H7 (cell line): ENCODE data around the gene S100A4. TPM values are rescaled to one million over a fixed set of nuclear protein-coding genes. Genes with fewer than 3 reads are reported as not detected.

Experiments
- DNase-seq: peaks from one replicate; pipeline ENCODE4 v3.0.0; 2012
- H3K27me3 ChIP-seq: 2 replicates; pipeline ENCODE4 v1.6.0; 2011; ENCODE audit warnings: mild to moderate bottlenecking, low read length; ENCODE audit not compliant: control insufficient read depth, insufficient read depth
- H3K36me3 ChIP-seq: replicated peaks from 2 replicates; pipeline ENCODE4 v1.5.1; 2011; ENCODE audit warnings: low read length; ENCODE audit not compliant: control insufficient read depth, insufficient read depth
- H3K4me3 ChIP-seq: 2 replicates; pipeline ENCODE4 v1.5.1; 2011; ENCODE audit warnings: low read depth, mild to moderate bottlenecking, control low read depth, low read length, moderate library complexity; ENCODE audit not compliant: insufficient read depth
- total RNA-seq: library from RNA; depleted of rRNA; stranded (reverse); fragments of >200 nt; shearing (Covaris generic); gene quantifications from 2 replicates; pipeline ENCODE4 v1.2.3, GENCODE V29; 2014

The S100A4 gene
- total RNA-seq, 1 experiment from 2014 or later = 17.3 TPM

DNA sequence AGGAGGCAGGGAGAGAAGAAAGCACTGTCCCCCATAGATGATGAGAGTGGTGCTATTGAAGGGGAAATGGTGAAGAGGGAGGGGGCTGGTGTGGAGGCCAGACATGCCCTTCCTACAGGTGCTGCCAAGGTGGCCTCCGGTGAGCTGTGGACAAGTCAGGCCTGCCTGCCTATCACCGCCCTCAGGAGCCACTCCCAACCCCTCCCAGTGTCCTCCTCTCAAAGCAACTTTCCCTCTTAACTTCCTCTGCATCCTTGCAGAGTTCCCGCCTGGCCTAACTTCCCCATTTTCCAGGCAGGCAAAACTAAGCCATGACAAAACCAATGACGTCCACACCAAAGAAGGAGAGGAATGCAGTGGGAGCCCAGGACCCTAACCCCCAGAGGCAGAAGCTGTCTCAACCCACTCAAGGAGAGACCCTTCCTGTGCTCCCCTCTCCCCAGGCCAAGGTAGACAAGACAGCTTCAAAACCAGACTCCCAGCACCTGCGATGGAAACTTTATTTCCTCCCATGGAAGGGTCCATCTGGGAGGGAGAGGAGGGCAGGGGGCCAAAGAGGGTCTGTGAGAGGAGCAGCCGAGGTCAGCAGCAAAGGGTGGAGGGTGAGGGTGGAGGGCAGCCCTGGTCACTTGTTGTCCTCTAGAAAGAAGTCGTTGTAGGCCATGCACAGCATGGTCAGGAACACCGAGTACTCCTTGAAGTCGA lies 8.8 kb downstream of the S100A4 start:
- Histone ChIP-seq H3K27me3 (peaks cover 3% of the 10 kb centered on the region; the same call in 1 of the 2 replicates), H3K4me3 (no peak overlapping the region), H3K36me3 (no peaks in the 10 kb centered on the region)
- no peak for DNase-seq

- H3K27me3 ChIP-seq = peaks cover 3% of the 10 kb centered on the region; the same call in 1 of the 2 replicates
- H3K4me3 ChIP-seq = peak overlapping the region; percentile 48; the same call in 1 of the 2 replicates
- no peaks in the 10 kb centered on the region for H3K36me3 ChIP-seq
- peak; percentile 63 for DNase-seq
Observed at GRCh38 chr1:153536012-153536670, 9.5 kb downstream of the S100A4 start.

DNA sequence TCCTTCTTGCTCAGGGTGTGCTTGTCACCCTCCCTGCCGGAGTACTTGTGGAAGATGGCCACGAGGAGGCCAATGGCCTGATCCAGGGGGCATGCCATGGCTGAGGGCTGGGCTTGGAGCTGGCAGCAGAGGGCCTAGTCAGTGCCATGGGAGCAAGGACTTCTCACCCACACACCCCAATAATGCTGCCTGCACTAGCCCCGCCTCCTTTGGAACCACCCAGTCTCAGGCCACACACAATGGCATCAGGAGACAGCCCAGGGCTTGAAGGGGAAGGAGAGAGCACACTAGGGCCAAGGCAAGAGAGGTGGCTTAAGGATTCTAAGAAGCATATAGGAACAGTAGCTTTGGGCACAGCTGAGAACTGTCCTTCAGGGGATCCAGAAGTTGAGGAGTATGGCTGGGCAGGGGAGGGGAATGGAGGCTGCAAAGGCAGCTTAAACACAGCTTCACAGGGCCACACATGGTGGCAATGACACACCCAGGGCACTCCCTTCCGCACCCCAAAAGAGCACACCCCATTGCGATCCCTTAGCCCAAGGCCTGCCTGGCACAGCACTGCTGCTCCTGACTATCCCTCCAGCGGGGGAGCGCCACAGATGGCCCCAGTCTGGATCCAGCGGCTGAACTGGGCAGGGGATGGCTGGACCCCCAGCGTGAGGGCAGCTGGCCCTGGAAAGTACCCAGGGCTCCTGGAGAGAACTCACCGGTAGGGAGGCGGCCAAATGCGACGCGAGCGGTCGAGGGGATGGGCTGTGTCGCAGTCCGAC lies 10.2 kb downstream of the S100A4 start, which contains the start of gene S100A6:
S100A6 (minus strand) TSS at position 750 of the 770 bp plus-strand sequence; CDS start at position 98, 652 bp downstream.
- Histone ChIP-seq H3K27me3 (peaks cover 3% of the 10 kb centered on the region; the same call in 1 of the 2 replicates), H3K4me3 (peak within 1 kb of the TSS; percentile 48; the same call in 1 of the 2 replicates), H3K36me3 (no peaks in the 10 kb centered on the region)
- DNase-seq = peak; percentile 56

DNA sequence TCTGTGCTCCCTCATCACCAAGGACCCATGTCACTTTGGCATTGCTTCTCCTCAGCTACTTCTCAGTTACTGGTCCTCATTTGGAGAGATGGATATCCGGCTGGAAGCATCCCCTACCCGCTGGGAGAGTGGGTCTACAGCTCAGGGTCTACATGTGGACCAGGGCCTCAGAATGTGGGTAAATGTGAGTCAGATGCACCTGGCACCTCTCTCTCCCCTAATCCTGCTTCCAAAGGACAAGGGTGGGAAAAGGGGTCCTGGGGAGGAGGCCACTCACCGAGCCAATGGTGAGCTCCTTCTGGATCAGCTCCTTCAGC lies 10.7 kb downstream of the S100A4 start:
- no peak for DNase-seq
- H3K4me3 ChIP-seq = no peak overlapping the region
- no peaks in the 10 kb centered on the region for H3K36me3 ChIP-seq
- peaks cover 3% of the 10 kb centered on the region; the same call in 1 of the 2 replicates for H3K27me3 ChIP-seq

GRCh38 chr1:153534226-153534924 lies 11.2 kb downstream of the S100A4 start:
- no peak for DNase-seq
- no peaks in the 10 kb centered on the region for H3K36me3 ChIP-seq
- no peak overlapping the region for H3K4me3 ChIP-seq

GRCh38 chr1:153533689-153534201 lies 11.9 kb downstream of the S100A4 start:
- DNase-seq = peak; percentile 31
- H3K4me3 ChIP-seq = no peak overlapping the region

More at GRCh38 chr1:153534226-153534924, 11.2 kb downstream of the S100A4 start:
- H3K27me3 ChIP-seq = peaks cover 3% of the 10 kb centered on the region; the same call in 1 of the 2 replicates

GRCh38 chr1:153532769-153533599 lies 12.6 kb downstream of the S100A4 start:
- H3K27me3 ChIP-seq = peaks cover 3% of the 10 kb centered on the region; the same call in 1 of the 2 replicates
- H3K4me3 ChIP-seq = peak overlapping the region; percentile 36
- peak; percentile 95 for DNase-seq
- no peaks in the 10 kb centered on the region for H3K36me3 ChIP-seq

More at GRCh38 chr1:153533689-153534201, 11.9 kb downstream of the S100A4 start:
- no peaks in the 10 kb centered on the region for H3K36me3 ChIP-seq
- H3K27me3 ChIP-seq = peaks cover 3% of the 10 kb centered on the region; the same call in 1 of the 2 replicates

- peak; percentile 22 for DNase-seq
- H3K36me3 ChIP-seq = no peaks in the 10 kb centered on the region
- no peak overlapping the region for H3K4me3 ChIP-seq
- H3K27me3 ChIP-seq = peaks cover 3% of the 10 kb centered on the region
Observed at GRCh38 chr1:153532181-153532580, 13.4 kb downstream of the S100A4 start.

- Histone ChIP-seq H3K4me3 (no peak overlapping the region), H3K36me3 (no peaks in the 10 kb centered on the region), H3K27me3 (peaks cover 3% of the 10 kb centered on the region)
- DNase-seq = no peak
Observed at GRCh38 chr1:153531638-153532037, 14.0 kb downstream of the S100A4 start.

DNA sequence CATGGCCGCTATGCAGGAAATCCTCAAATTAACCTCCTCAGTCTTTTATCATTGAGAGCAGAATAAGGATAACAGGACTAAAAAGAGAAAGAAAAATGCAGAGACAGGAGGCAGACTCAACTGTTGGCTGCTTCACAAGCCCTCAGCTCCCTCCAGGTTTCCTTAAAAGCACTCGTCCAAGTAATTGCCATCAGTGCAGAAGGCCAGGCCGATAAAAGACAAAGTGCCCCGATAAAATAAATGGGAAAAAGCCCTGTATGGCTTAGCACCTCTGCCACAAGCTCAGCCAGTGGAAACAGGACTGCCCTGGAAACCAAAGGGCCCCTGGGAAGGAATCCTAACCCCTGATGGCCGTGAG lies 17.9 kb downstream of the S100A4 start:
- no peak for DNase-seq
- Histone ChIP-seq H3K36me3 (no peaks in the 10 kb centered on the region), H3K4me3 (no peak overlapping the region), H3K27me3 (no peaks in the 10 kb centered on the region; the same call in 1 of the 2 replicates)

DNA sequence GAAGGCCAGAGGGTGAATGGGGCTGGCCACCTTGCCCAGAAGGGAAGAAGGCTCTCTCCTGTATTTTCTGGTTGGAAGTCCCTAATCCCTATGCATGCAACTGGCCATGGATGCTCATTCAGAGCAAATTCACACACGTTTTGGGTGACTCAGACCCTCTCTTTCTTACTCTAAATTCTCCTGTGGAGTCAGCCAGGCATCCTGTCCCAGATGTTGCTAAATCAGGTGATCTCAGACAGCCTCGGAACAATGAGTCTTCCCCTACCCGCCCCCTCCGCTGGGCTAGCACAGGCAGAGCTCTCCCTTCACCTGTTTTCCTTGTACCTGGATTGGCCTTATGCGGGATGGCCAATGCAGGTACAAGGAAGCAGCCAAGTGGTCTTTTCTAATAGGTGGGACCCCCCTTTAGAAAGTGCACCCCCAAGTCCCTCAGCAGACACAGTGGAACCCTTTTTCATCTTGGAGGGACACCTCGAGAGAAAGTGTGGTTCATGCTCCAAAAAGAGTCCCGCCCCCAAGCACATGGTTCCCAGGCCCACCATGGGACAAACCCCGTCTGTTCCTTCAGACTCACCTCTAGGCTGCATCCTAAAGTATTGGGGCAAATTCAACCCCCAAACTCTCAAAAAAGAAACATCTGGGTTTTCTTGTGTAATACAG lies 18.5 kb downstream of the S100A4 start:
- H3K4me3 ChIP-seq = no peak overlapping the region
- H3K27me3 ChIP-seq = no peaks in the 10 kb centered on the region; the same call in 1 of the 2 replicates
- peak; percentile 63 for DNase-seq
- no peaks in the 10 kb centered on the region for H3K36me3 ChIP-seq

- Histone ChIP-seq H3K4me3 (no peak overlapping the region), H3K27me3 (no peaks in the 10 kb centered on the region; the same call in 1 of the 2 replicates), H3K36me3 (no peaks in the 10 kb centered on the region)
- DNase-seq = no peak
Observed at GRCh38 chr1:153526132-153526543, 19.5 kb downstream of the S100A4 start.
